ENCODE data around the gene LYG1. TPM values are rescaled to one million over a fixed set of nuclear protein-coding genes. Genes with fewer than 3 reads are reported as not detected.
"Not testable (repeated sequence)": the region's sequence is repeated elsewhere in the genome, so short reads cannot be mapped to it uniquely, and the experiment has no call there.

Gene LYG1
- total RNA-seq, 4 donors from 2014 or later, result 0.29 to 3.0 (median 1.1) TPM

DNA sequence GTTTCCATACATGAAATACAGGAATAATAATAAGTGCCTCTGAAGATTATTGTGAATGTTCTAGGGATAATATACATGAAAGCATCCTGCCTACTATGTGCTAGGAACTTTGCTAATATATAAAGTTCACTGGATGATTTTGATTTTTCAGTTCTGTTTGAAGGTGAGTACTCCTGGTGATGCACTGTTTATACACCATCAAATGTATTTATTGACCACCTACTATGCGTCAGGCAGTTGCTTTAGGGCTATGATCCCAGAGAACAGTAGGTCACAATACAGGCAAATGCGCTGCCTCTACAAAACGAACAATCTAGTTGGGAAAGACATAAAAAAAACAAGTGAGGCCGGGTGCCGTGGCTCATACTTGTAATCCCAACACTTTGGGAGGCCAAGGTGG, 24.4 kb upstream of the LYG1 start:
- intact Hi-C loops (cut with DNase I; ENCODE audit: low total_unique reads), result no loop called here
- Histone ChIP-seq H3K4me3 (no peak overlapping the region), H3K9me3 (no peaks in the 10 kb centered on the region), H3K27ac (no peak overlapping the region), H3K36me3 (no peaks in the 10 kb centered on the region), H3K4me1 (no peaks in the 10 kb centered on the region), H3K27me3 (no peaks in the 10 kb centered on the region)
- no peak for DNase-seq
- TF ChIP-seq, protein P1, sequence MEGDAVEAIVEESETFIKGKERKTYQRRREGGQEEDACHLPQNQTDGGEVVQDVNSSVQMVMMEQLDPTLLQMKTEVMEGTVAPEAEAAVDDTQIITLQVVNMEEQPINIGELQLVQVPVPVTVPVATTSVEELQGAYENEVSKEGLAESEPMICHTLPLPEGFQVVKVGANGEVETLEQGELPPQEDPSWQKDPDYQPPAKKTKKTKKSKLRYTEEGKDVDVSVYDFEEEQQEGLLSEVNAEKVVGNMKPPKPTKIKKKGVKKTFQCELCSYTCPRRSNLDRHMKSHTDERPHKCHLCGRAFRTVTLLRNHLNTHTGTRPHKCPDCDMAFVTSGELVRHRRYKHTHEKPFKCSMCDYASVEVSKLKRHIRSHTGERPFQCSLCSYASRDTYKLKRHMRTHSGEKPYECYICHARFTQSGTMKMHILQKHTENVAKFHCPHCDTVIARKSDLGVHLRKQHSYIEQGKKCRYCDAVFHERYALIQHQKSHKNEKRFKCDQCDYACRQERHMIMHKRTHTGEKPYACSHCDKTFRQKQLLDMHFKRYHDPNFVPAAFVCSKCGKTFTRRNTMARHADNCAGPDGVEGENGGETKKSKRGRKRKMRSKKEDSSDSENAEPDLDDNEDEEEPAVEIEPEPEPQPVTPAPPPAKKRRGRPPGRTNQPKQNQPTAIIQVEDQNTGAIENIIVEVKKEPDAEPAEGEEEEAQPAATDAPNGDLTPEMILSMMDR (IDR thresholded peaks at IDR 0.05), result no peak
- no peak for TF ChIP-seq POLR2A (IDR thresholded peaks at IDR 0.05)

DNA sequence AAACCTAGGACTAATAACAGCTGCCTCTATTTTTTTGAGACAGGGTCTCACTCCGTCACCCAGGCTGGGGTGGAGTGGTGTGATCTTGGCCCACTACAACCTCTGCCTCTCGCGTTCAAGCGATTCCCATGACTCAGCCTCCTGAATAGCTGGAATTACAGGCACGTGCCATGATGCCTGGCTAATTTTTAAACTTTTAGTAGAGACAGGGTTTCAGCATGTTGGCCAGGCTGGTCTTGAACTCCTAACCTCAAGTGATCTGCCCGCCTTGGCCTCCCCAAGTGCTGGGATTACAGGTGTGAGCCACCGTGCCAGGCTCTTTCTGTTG, 16.8 kb upstream of the LYG1 start:
- H3K27me3 ChIP-seq; H3K9me3 ChIP-seq; H3K27ac ChIP-seq; H3K4me1 ChIP-seq; intact Hi-C loops (cut with DNase I; ENCODE audit: low total_unique reads); DNase-seq; H3K36me3 ChIP-seq; H3K4me3 ChIP-seq: not testable (repeated sequence)

DNA sequence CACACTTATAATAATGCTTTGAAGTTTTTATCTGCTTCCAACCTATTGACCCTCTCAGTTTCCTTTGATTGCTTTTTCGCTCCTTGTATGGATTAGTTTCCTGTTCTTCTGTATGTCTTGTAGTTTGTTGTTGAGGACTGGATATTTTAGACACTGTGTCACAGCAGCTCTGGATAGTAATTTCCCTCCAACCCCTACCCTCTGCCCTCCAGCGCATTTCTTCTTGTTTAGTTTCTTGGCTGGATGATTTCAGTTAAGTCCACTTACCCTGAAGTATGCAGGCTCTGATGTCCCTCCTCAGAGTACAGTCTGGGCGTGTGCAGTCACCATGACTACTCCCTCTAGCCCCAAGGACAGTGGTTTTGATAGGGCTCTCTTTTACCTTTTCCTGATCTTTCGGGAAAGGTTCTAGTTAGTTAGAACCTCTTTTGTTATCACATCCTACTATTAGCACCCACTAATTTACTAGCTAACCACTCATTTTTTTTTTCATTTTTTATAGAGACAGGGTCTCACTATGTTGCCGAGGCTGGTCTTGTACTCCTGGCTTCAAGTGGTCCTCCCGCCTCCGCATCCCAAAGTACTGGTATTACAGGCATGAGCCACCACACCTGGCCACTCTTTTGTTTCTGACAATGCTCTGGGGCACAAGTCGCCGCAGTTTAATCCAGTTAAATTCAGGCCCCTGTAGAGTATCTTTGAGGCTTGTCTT, 16.3 kb upstream of the LYG1 start:
- no peak overlapping the region for H3K4me3 ChIP-seq
- H3K9me3 ChIP-seq, result no peaks in the 10 kb centered on the region
- H3K27ac ChIP-seq, result no peak overlapping the region
- H3K27me3 ChIP-seq, result no peaks in the 10 kb centered on the region
- TF ChIP-seq, protein P1 (IDR thresholded peaks at IDR 0.05), result no peak
- TF ChIP-seq POLR2A (IDR thresholded peaks at IDR 0.05), result no peak
- H3K36me3 ChIP-seq, result no peaks in the 10 kb centered on the region
- intact Hi-C loops (cut with DNase I; ENCODE audit: low total_unique reads), result no loop called here
- no peak for DNase-seq
- H3K4me1 ChIP-seq, result no peaks in the 10 kb centered on the region

DNA sequence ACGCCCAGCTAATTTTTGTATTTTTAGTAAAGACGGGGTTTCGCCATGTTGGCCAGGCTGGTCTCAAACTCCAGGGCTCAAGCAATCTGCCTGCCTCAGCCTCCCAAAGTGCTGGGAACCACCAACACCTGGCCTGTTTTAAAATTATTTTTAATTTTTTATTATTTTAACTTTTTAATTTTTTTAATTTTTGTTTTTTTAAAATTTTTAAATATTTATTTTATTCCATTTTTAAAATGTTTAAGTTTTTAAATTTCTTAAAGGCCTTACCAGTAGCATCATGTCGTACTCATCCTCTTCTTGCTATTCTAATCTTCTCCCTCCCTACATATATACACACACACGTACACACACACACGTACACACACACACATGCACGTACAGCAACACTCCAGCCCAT, 1.4 kb downstream of the LYG1 start:
- H3K27ac ChIP-seq, result no peak overlapping the region
- H3K4me1 ChIP-seq, result no peaks in the 10 kb centered on the region
- DNase-seq, result no peak
- no peaks in the 10 kb centered on the region for H3K9me3 ChIP-seq
- TF ChIP-seq, protein P1 (IDR thresholded peaks at IDR 0.05), result no peak
- TF ChIP-seq POLR2A (IDR thresholded peaks at IDR 0.05), result no peak
- H3K27me3 ChIP-seq, result no peaks in the 10 kb centered on the region
- no peaks in the 10 kb centered on the region for H3K36me3 ChIP-seq
- no peak overlapping the region for H3K4me3 ChIP-seq
- intact Hi-C loops (cut with DNase I; ENCODE audit: low total_unique reads), result no loop called here

DNA sequence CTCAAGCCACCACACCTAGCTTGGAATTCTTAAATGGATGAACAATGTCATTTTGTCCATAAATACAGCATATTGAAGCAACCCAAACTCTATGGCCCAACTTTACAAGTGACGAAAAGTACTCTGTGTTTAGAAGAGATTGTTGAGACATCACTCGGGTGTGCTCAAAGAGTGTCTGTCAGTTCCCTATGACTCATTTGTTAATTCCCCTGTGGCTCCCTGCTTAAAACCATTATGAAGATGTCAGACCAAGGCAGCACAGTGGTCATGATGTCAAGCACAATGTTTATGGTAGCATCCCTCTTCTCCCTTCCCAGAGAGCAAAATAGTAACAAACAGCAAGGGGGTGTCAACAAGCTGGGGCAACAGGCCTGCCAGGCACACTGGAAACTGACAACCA, 3.0 kb downstream of the LYG1 start:
- Histone ChIP-seq H3K36me3 (no peaks in the 10 kb centered on the region), H3K4me1 (no peaks in the 10 kb centered on the region), H3K4me3 (no peak overlapping the region), H3K27me3 (no peaks in the 10 kb centered on the region), H3K9me3 (no peaks in the 10 kb centered on the region), H3K27ac (no peak overlapping the region)
- intact Hi-C loops (cut with DNase I; ENCODE audit: low total_unique reads), result no loop called here
- DNase-seq, result no peak
- no peak for TF ChIP-seq POLR2A (IDR thresholded peaks at IDR 0.05)
- TF ChIP-seq, protein P1 (IDR thresholded peaks at IDR 0.05), result no peak

DNA sequence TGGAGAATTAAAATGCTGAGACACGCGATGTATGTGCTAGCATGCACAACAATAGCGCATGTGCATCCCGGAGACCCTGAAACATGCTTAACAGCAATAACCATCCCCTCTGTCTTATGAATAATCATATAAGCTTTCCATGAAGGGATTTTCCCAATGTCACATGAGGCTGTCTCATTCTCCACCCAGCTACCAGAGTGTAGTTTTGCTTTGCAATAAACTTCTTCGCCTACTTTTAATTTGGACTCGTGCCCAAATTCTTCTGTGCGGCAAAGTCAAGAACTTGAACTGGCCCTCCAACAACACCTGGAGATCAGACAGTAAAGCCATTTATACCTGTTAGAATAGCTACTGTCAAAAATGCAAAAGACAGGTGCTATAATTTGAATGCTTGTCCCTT, 15.5 kb downstream of the LYG1 start:
- no peak for DNase-seq
- H3K4me3 ChIP-seq, result no peak overlapping the region
- no peak for TF ChIP-seq POLR2A (IDR thresholded peaks at IDR 0.05)
- TF ChIP-seq, protein P1 (IDR thresholded peaks at IDR 0.05), result no peak
- H3K4me1 ChIP-seq, result no peaks in the 10 kb centered on the region
- no peaks in the 10 kb centered on the region for H3K27me3 ChIP-seq
- no peaks in the 10 kb centered on the region for H3K9me3 ChIP-seq
- intact Hi-C loops (cut with DNase I; ENCODE audit: low total_unique reads), result no loop called here
- H3K27ac ChIP-seq, result no peak overlapping the region
- H3K36me3 ChIP-seq, result no peaks in the 10 kb centered on the region

Data from uterus (tissue), 4 donors.